Measurements from ENCODE around the gene WT1.

WT1 gene

GRCh38 chr11:32400196-32400595, 35.1 kb downstream of the WT1 start:
- Histone ChIP-seq H3K79me1 (replicated peaks; ENCODE audit: low read length, poor library complexity, severe bottlenecking) (no peaks in the 10 kb centered on the region), H2BK12ac (ENCODE audit: low read length in 2 of 2) (no peak overlapping the region), H3K36me3 (ENCODE audit: control insufficient read depth in 1 of 2, insufficient read depth in 2 of 2, low read depth in 1 of 2, low read length in 2 of 2) (no peaks in the 10 kb centered on the region), H3K23ac (ENCODE audit: low read length in 2 of 2) (no peak overlapping the region), H2BK120ac (ENCODE audit: low read depth, low read length) (no peak overlapping the region), H3K4ac (ENCODE audit: low read depth in 1 of 2, low read length in 2 of 2) (no peak overlapping the region), H3K27ac (ENCODE audit: low read length, poor library complexity, severe bottlenecking) (no peak overlapping the region), H3K9ac (ENCODE audit: low read length) (no peak overlapping the region), H3K18ac (ENCODE audit: low read depth in 1 of 2, low read length in 2 of 2) (no peak overlapping the region), H3K4me1 (ENCODE audit: control insufficient read depth, insufficient read depth, low read depth, low read length) (no peaks in the 10 kb centered on the region), H3K9me3 (ENCODE audit: control insufficient read depth, low read length) (no peaks in the 10 kb centered on the region), H4K91ac (ENCODE audit: low read length) (no peak overlapping the region), H2BK5ac (ENCODE audit: low read depth, low read length, poor library complexity, severe bottlenecking) (no peak overlapping the region), H2AK5ac (ENCODE audit: low read length, severe bottlenecking) (no peak overlapping the region), H3K4me3 (ENCODE audit: insufficient read depth in 1 of 2, low read depth in 1 of 2, low read length in 2 of 2) (no peak overlapping the region), H2AFZ (ENCODE audit: low read depth, low read length) (peak overlapping the region; percentile 29), H3K27me3 (ENCODE audit: control insufficient read depth in 1 of 2, insufficient read depth in 1 of 2, low read length in 2 of 2) (peaks cover 0 to 75% of the 10 kb centered on the region in 2 experiments), H2BK15ac (ENCODE audit: low read depth, poor library complexity, severe bottlenecking) (no peak overlapping the region), H3K4me2 (ENCODE audit: low read length, poor library complexity, severe bottlenecking) (no peak overlapping the region), H3K14ac (ENCODE audit: low read length in 2 of 2) (no peak overlapping the region), H4K8ac (ENCODE audit: low read length) (no peak overlapping the region)
- 32% methylated on average over 16 of the region's 16 CpGs for WGBS
- peak; percentile 40 for DNase-seq

DNA sequence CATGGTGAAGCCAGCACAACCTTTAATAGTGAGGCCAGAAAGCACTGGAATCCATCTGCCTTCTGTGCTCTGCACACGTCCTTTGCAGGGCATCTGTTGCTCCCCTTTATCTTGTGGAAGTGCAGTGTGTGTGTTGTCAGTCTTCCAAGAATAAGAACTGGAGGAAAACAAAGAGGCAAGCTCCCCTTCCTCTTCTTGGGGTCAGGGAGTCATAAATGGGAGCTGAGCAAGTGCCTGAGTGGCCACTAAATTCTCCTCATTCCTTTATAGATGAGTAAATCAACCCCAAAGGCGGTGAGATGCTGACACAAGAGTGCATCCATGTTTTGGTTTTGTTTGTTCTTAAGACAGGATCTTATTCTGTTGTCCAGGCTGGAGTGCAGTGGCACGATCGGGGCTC, 38.3 kb downstream of the WT1 start:
- WGBS: 26% methylated on average over 4 of the region's 4 CpGs
- no peak overlapping the region for H2BK12ac ChIP-seq (ENCODE audit: low read length in 2 of 2)
- H3K27me3 ChIP-seq (ENCODE audit: control insufficient read depth in 1 of 2, insufficient read depth in 1 of 2, low read length in 2 of 2): peaks cover 0 to 84% of the 10 kb centered on the region in 2 experiments
- no peaks in the 10 kb centered on the region for H3K4me1 ChIP-seq (ENCODE audit: control insufficient read depth, insufficient read depth, low read depth, low read length)
- no peak overlapping the region for H4K91ac ChIP-seq (ENCODE audit: low read length)
- DNase-seq: no peak
- H2AK5ac ChIP-seq (ENCODE audit: low read length, severe bottlenecking): no peak overlapping the region
- no peak overlapping the region for H3K18ac ChIP-seq (ENCODE audit: low read depth in 1 of 2, low read length in 2 of 2)
- H2BK15ac ChIP-seq (ENCODE audit: low read depth, poor library complexity, severe bottlenecking): no peak overlapping the region
- H3K4me2 ChIP-seq (ENCODE audit: low read length, poor library complexity, severe bottlenecking): no peak overlapping the region
- no peak overlapping the region for H2BK120ac ChIP-seq (ENCODE audit: low read depth, low read length)
- H3K36me3 ChIP-seq (ENCODE audit: control insufficient read depth in 1 of 2, insufficient read depth in 2 of 2, low read depth in 1 of 2, low read length in 2 of 2): no peaks in the 10 kb centered on the region
- no peak overlapping the region for H2BK5ac ChIP-seq (ENCODE audit: low read depth, low read length, poor library complexity, severe bottlenecking)
- no peaks in the 10 kb centered on the region for H3K79me1 ChIP-seq (replicated peaks; ENCODE audit: low read length, poor library complexity, severe bottlenecking)
- H3K14ac ChIP-seq (ENCODE audit: low read length in 2 of 2): no peak overlapping the region
- no peaks in the 10 kb centered on the region for H3K9me3 ChIP-seq (ENCODE audit: control insufficient read depth, low read length)
- no peak overlapping the region for H3K23ac ChIP-seq (ENCODE audit: low read length in 2 of 2)
- H3K4me3 ChIP-seq (ENCODE audit: insufficient read depth in 1 of 2, low read depth in 1 of 2, low read length in 2 of 2): no peak overlapping the region
- H4K8ac ChIP-seq (ENCODE audit: low read length): no peak overlapping the region
- no peak overlapping the region for H2AFZ ChIP-seq (ENCODE audit: low read depth, low read length)
- no peak overlapping the region for H3K9ac ChIP-seq (ENCODE audit: low read length)
- H3K4ac ChIP-seq (ENCODE audit: low read depth in 1 of 2, low read length in 2 of 2): no peak overlapping the region
- no peak overlapping the region for H3K27ac ChIP-seq (ENCODE audit: low read length, poor library complexity, severe bottlenecking)

DNA sequence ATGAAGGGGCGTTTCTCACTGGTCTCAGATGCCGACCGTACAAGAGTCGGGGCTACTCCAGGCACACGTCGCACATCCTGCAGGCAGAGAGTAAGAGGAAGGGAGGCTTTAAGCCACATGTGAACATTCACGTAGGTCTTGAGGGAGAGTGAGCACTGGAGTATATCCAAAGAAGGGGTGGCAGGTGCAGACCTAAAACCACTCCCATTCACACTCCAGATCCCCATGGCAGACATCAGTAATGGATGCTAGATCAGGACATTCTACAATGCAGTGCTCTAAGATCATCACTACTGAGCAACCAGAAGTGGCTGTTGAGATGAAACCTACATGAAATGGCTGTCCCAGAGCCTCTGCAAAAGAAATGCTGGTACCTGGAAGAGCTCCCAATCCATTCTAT, 39.0 kb downstream of the WT1 start:
- no peak overlapping the region for H4K8ac ChIP-seq (ENCODE audit: low read length)
- H3K4me2 ChIP-seq (ENCODE audit: low read length, poor library complexity, severe bottlenecking): no peak overlapping the region
- H3K27ac ChIP-seq (ENCODE audit: low read length, poor library complexity, severe bottlenecking): no peak overlapping the region
- no peaks in the 10 kb centered on the region for H3K9me3 ChIP-seq (ENCODE audit: control insufficient read depth, low read length)
- no peak overlapping the region for H2BK5ac ChIP-seq (ENCODE audit: low read depth, low read length, poor library complexity, severe bottlenecking)
- no peak for DNase-seq
- H3K27me3 ChIP-seq (ENCODE audit: control insufficient read depth in 1 of 2, insufficient read depth in 1 of 2, low read length in 2 of 2): peaks cover 0 to 80% of the 10 kb centered on the region in 2 experiments
- no peak overlapping the region for H3K4me3 ChIP-seq (ENCODE audit: insufficient read depth in 1 of 2, low read depth in 1 of 2, low read length in 2 of 2)
- whole genome bisulfite sequencing: 97% methylated on average over 7 of the region's 7 CpGs
- no peaks in the 10 kb centered on the region for H3K36me3 ChIP-seq (ENCODE audit: control insufficient read depth in 1 of 2, insufficient read depth in 2 of 2, low read depth in 1 of 2, low read length in 2 of 2)
- no peak overlapping the region for H3K4ac ChIP-seq (ENCODE audit: low read depth in 1 of 2, low read length in 2 of 2)
- no peak overlapping the region for H2BK15ac ChIP-seq (ENCODE audit: low read depth, poor library complexity, severe bottlenecking)
- H3K23ac ChIP-seq (ENCODE audit: low read length in 2 of 2): no peak overlapping the region
- no peak overlapping the region for H3K14ac ChIP-seq (ENCODE audit: low read length in 2 of 2)
- no peak overlapping the region for H2AFZ ChIP-seq (ENCODE audit: low read depth, low read length)
- H3K79me1 ChIP-seq (replicated peaks; ENCODE audit: low read length, poor library complexity, severe bottlenecking): no peaks in the 10 kb centered on the region
- H2AK5ac ChIP-seq (ENCODE audit: low read length, severe bottlenecking): no peak overlapping the region
- no peak overlapping the region for H3K18ac ChIP-seq (ENCODE audit: low read depth in 1 of 2, low read length in 2 of 2)
- no peak overlapping the region for H2BK120ac ChIP-seq (ENCODE audit: low read depth, low read length)
- H4K91ac ChIP-seq (ENCODE audit: low read length): peak overlapping the region; percentile 35
- no peaks in the 10 kb centered on the region for H3K4me1 ChIP-seq (ENCODE audit: control insufficient read depth, insufficient read depth, low read depth, low read length)
- H3K9ac ChIP-seq (ENCODE audit: low read length): no peak overlapping the region
- no peak overlapping the region for H2BK12ac ChIP-seq (ENCODE audit: low read length in 2 of 2)

DNA sequence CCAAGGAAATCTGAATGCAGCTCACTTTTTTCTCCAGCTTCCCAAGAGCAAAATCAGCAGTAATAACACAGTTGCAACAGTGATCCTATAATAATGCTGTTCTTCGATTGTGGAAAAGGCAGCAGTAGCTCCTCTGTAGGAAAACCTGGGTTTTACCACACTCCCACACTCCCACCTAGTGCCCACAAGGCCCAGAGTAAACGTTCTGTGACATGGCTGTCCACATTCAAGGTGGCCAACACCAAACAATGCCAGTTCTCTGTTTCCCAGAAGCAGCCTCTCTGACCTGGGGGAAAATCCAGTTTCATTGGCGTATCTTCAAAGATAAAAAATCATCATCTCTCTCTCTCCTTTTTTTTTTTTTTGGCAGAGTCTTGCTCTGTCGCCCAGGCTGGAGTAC, 40.2 kb downstream of the WT1 start:
- H3K27me3 ChIP-seq (ENCODE audit: control insufficient read depth in 1 of 2, insufficient read depth in 1 of 2, low read length in 2 of 2): peaks cover 0 to 71% of the 10 kb centered on the region in 2 experiments
- no peaks in the 10 kb centered on the region for H3K9me3 ChIP-seq (ENCODE audit: control insufficient read depth, low read length)
- peak overlapping the region; percentile 15 to 33 for H2BK12ac ChIP-seq (ENCODE audit: low read length in 2 of 2)
- H3K14ac ChIP-seq (ENCODE audit: low read length in 2 of 2): no peak overlapping the region
- no peak overlapping the region for H4K91ac ChIP-seq (ENCODE audit: low read length)
- H3K36me3 ChIP-seq (ENCODE audit: control insufficient read depth in 1 of 2, insufficient read depth in 2 of 2, low read depth in 1 of 2, low read length in 2 of 2): no peaks in the 10 kb centered on the region
- H3K4me3 ChIP-seq (ENCODE audit: insufficient read depth in 1 of 2, low read depth in 1 of 2, low read length in 2 of 2): no peak overlapping the region
- H2AFZ ChIP-seq (ENCODE audit: low read depth, low read length): no peak overlapping the region
- H2BK15ac ChIP-seq (ENCODE audit: low read depth, poor library complexity, severe bottlenecking): no peak overlapping the region
- no peak overlapping the region for H3K27ac ChIP-seq (ENCODE audit: low read length, poor library complexity, severe bottlenecking)
- H3K23ac ChIP-seq (ENCODE audit: low read length in 2 of 2): no peak overlapping the region
- H4K8ac ChIP-seq (ENCODE audit: low read length): no peak overlapping the region
- H3K4ac ChIP-seq (ENCODE audit: low read depth in 1 of 2, low read length in 2 of 2): no peak overlapping the region
- H3K18ac ChIP-seq (ENCODE audit: low read depth in 1 of 2, low read length in 2 of 2): no peak overlapping the region
- no peak overlapping the region for H3K9ac ChIP-seq (ENCODE audit: low read length)
- H3K4me2 ChIP-seq (ENCODE audit: low read length, poor library complexity, severe bottlenecking): no peak overlapping the region
- H2AK5ac ChIP-seq (ENCODE audit: low read length, severe bottlenecking): no peak overlapping the region
- no peaks in the 10 kb centered on the region for H3K79me1 ChIP-seq (replicated peaks; ENCODE audit: low read length, poor library complexity, severe bottlenecking)
- WGBS: 87% methylated on average over 4 of the region's 4 CpGs
- no peak overlapping the region for H2BK5ac ChIP-seq (ENCODE audit: low read depth, low read length, poor library complexity, severe bottlenecking)
- H2BK120ac ChIP-seq (ENCODE audit: low read depth, low read length): no peak overlapping the region
- no peaks in the 10 kb centered on the region for H3K4me1 ChIP-seq (ENCODE audit: control insufficient read depth, insufficient read depth, low read depth, low read length)
- DNase-seq: no peak

Data from mesenchymal stem cell (in vitro differentiated cells and primary cell).